Measurements from ENCODE around the gene MYL4.
"Not testable (repeated sequence)": the region's sequence is repeated elsewhere in the genome, so short reads cannot be mapped to it uniquely, and the experiment has no call there.

Gene MYL4

GRCh38 chr17:47266782-47267181 is 57.6 kb downstream of the MYL4 start:
- Mint-ChIP-seq H3K4me1 (peaks cover 17% of the 10 kb centered on the region), H3K27ac (peak overlapping the region; percentile 49 to 69 (median 66)), H3K27me3 (ENCODE audit: low read depth) (peaks cover 4% of the 10 kb centered on the region), H3K36me3 (ENCODE audit: low read depth) (peaks cover 3% of the 10 kb centered on the region), H3K4me3 (no peak overlapping the region), H3K9me3 (peaks cover 4% of the 10 kb centered on the region)
- TF ChIP-seq CTCF (IDR thresholded peaks at IDR 0.05; ENCODE audit: unreplicated experiment in 3 of 3) = no peak

DNA sequence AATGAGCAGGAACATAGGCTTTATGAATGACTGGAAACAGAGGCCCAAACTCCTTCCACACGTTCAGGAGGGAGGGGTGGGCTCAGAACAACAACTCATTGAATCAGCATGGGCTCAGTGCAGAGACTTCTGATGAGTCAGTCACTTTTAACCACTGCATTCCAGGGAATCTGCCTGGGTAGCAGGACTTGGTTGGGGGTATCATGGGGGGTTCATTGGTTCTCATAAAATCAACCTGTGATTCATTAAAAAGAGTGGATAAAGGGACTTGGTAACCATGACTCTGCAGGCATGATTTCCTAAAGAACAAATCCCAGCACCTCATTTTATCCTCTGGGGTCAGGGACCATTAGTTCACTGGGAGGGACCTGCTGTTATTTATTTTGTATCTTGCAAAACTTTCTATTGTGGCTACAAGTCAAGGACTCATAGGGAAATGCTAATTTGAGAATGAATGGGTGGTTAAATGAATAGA is 58.2 kb downstream of the MYL4 start:
- no peak for TF ChIP-seq CTCF (IDR thresholded peaks at IDR 0.05; ENCODE audit: unreplicated experiment in 3 of 3)
- Mint-ChIP-seq H3K27me3 (ENCODE audit: low read depth) (no peaks in the 10 kb centered on the region), H3K4me3 (no peak overlapping the region), H3K9me3 (peaks cover 4% of the 10 kb centered on the region), H3K4me1 (peaks cover 17% of the 10 kb centered on the region), H3K36me3 (ENCODE audit: low read depth) (peaks cover 3% of the 10 kb centered on the region), H3K27ac (peak overlapping the region; percentile 66 to 87 (median 81))

DNA sequence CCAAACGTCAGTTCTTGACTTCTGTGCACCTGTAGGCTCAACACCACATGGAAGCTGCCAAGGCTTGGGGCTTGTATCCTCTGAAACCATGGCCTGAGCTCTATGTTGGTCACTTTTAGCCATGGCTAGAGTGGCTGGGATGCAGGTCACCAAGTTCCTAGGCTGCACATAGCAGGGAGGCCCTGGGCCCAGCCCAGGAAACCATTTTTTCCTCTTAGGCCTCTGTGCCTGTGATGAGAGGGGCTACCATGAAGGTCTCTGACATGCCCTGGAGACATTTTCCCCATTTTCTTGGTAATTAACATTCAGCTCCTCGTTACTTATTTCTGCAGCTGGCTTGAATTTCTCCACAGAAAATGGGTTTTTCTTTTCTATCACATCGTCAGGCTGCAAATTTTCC is 59.8 kb downstream of the MYL4 start:
- not testable (repeated sequence) for H3K4me3 Mint-ChIP-seq; H3K27me3 Mint-ChIP-seq (ENCODE audit: low read depth); H3K36me3 Mint-ChIP-seq (ENCODE audit: low read depth); H3K9me3 Mint-ChIP-seq
- peaks cover 24% of the 10 kb centered on the region for H3K4me1 Mint-ChIP-seq
- H3K27ac Mint-ChIP-seq = peak overlapping the region in 2 of 3 experiments; percentile 20 to 83

- not testable (repeated sequence) for H3K4me3 Mint-ChIP-seq; H3K9me3 Mint-ChIP-seq; H3K36me3 Mint-ChIP-seq (ENCODE audit: low read depth); H3K27me3 Mint-ChIP-seq (ENCODE audit: low read depth)
- H3K27ac Mint-ChIP-seq = peak overlapping the region; percentile 20 to 83 (median 33)
- H3K4me1 Mint-ChIP-seq = peaks cover 25% of the 10 kb centered on the region
Measured at GRCh38 chr17:47269561-47270280, 60.6 kb downstream of the MYL4 start.

GRCh38 chr17:47270946-47271705 is 62.0 kb downstream of the MYL4 start:
- no peaks in the 10 kb centered on the region for H3K27me3 Mint-ChIP-seq (ENCODE audit: low read depth)

GRCh38 chr17:47272491-47272890 is 63.3 kb downstream of the MYL4 start:
- no peak for TF ChIP-seq CTCF (IDR thresholded peaks at IDR 0.05; ENCODE audit: unreplicated experiment in 3 of 3)
- H3K27me3 Mint-ChIP-seq (ENCODE audit: low read depth) = no peaks in the 10 kb centered on the region
- H3K27ac Mint-ChIP-seq = peak overlapping the region; percentile 94 to 99 (median 99)
- H3K36me3 Mint-ChIP-seq (ENCODE audit: low read depth) = peaks cover 3% of the 10 kb centered on the region
- peaks cover 4% of the 10 kb centered on the region for H3K9me3 Mint-ChIP-seq
- H3K4me1 Mint-ChIP-seq = peaks cover 52% of the 10 kb centered on the region
- H3K4me3 Mint-ChIP-seq = no peak overlapping the region

More at GRCh38 chr17:47270946-47271705, 62.0 kb downstream of the MYL4 start:
- H3K27ac Mint-ChIP-seq = peak overlapping the region; percentile 83 to 88 (median 83)
- H3K9me3 Mint-ChIP-seq = peaks cover 4% of the 10 kb centered on the region
- no peak overlapping the region for H3K4me3 Mint-ChIP-seq
- peaks cover 3% of the 10 kb centered on the region for H3K36me3 Mint-ChIP-seq (ENCODE audit: low read depth)
- peaks cover 39% of the 10 kb centered on the region for H3K4me1 Mint-ChIP-seq
- no peak for TF ChIP-seq CTCF (IDR thresholded peaks at IDR 0.05; ENCODE audit: unreplicated experiment in 3 of 3)

Measured in nephron (organoid).